Left lung (tissue), 10 donors: Measurements from ENCODE around the gene ANKS3. TPM values are rescaled to one million over a fixed set of nuclear protein-coding genes. Genes with fewer than 3 reads are reported as not detected.

Source experiments
- ATAC-seq: fragments of 200-7000 bp; cut with Tn5 transposase; one replicate; pipeline ENCODE4 v1.9.1; 2020; ENCODE audit warnings: moderate library complexity
- DNase-seq, 4 donors: peaks; one replicate each; pipeline ENCODE4 v3.0.0-alpha.2; 2013 to 2020
- H3K27ac ChIP-seq, 2 donors: fragments of 200-600 bp; sonication (generic) in 1 of 2; one replicate each; pipeline versions ENCODE4 v1.5.0 to v1.8.0; 2020 to 2021
- H3K27me3 ChIP-seq, 2 donors: fragments of 200-600 bp; sonication (generic) in 1 of 2; one replicate each; pipeline versions ENCODE4 v1.5.0 to v1.8.0; 2020 to 2021
- H3K36me3 ChIP-seq, 2 donors: fragments of 200-600 bp; sonication (generic) in 1 of 2; one replicate each; pipeline versions ENCODE4 v1.5.0 to v1.8.0; 2020 to 2021
- H3K4me1 ChIP-seq, 2 donors: fragments of 200-600 bp; one replicate each; pipeline ENCODE4 v1.8.0; 2021
- H3K4me3 ChIP-seq, 2 donors: fragments of 200-600 bp; sonication (generic) in 1 of 2; one replicate each; pipeline versions ENCODE4 v1.5.0 to v1.8.0; 2020 to 2021; ENCODE audit warnings: mild to moderate bottlenecking in 1 of 2
- H3K9me3 ChIP-seq, 2 donors: fragments of 200-600 bp; sonication (generic) in 1 of 2; one replicate each; pipeline versions ENCODE4 v1.5.0 to v1.8.0; 2020 to 2021
- CTCF ChIP-seq, 2 donors: fragments of 200-600 bp; sonication (generic) in 1 of 2; IDR thresholded peaks; one replicate each; pipeline versions ENCODE4 v1.5.0 to v1.8.0; 2021; ENCODE audit warnings: antibody characterized with exemption in 2 of 2
- intact Hi-C, 2 donors: fragments of 100-400 bp; cut with DNase I; formaldehyde crosslinking; loops; one replicate each; pipeline versions ENCODE4 v1.11.2 to v1.14.2; 2022
- polyA plus RNA-seq, 6 donors: library from polyadenylated mRNA; unstranded; fragments of 120-200 nt; gene quantifications; one replicate each; pipeline ENCODE4 v1.2.1, GENCODE V29; 2013; ENCODE audit not compliant: insufficient read length in 6 of 6
- total RNA-seq, 2 donors: library from RNA; stranded (reverse); fragmentation: NEBNext Ultra II Directional; extraction: Animal tissue kit (Norgen Biotek cat#: 25700); gene quantifications; one replicate each; pipeline ENCODE4 v1.2.1, GENCODE V29; 2021
- donor health status: DM: no; HTN: yes; CAD: no.
- donor health status: DM: no; HTN: no; CAD: no.

The ANKS3 gene
- total and polyA plus RNA-seq, 8 donors, result 16.1 to 32.8 (median 26.7) TPM

GRCh38 chr16:4677994-4678393 is 56.1 kb downstream of the ANKS3 start:
- no peaks in the 10 kb centered on the region for H3K9me3 ChIP-seq
- no peaks in the 10 kb centered on the region for H3K27me3 ChIP-seq
- intact Hi-C loops, result no loop called here
- H3K27ac ChIP-seq, result no peak overlapping the region
- no peak for TF ChIP-seq CTCF (IDR thresholded peaks at IDR 0.05)
- H3K4me3 ChIP-seq, result no peak overlapping the region
- peaks cover 4 to 59% of the 10 kb centered on the region in 2 donors for H3K4me1 ChIP-seq
- peaks cover 0 to 63% of the 10 kb centered on the region in 2 donors for H3K36me3 ChIP-seq
- ATAC-seq, result no peak
- peak in 1 of 4 donors; percentile 60 for DNase-seq

GRCh38 chr16:4677390-4677789 is 56.7 kb downstream of the ANKS3 start:
- Histone ChIP-seq H3K27me3 (no peaks in the 10 kb centered on the region), H3K9me3 (no peaks in the 10 kb centered on the region), H3K4me1 (peaks cover 4 to 53% of the 10 kb centered on the region in 2 donors), H3K4me3 (no peak overlapping the region), H3K36me3 (peaks cover 0 to 63% of the 10 kb centered on the region in 2 donors), H3K27ac (peak overlapping the region; percentile 13 to 33)
- no peak for TF ChIP-seq CTCF (IDR thresholded peaks at IDR 0.05)
- peak; percentile 54 for ATAC-seq
- intact Hi-C loops, result no loop called here
- peak in 2 of 4 donors; percentile 71 to 81 for DNase-seq

GRCh38 chr16:4676831-4677230 is 57.2 kb downstream of the ANKS3 start:
- DNase-seq (no peak), ATAC-seq (no peak)
- TF ChIP-seq CTCF (IDR thresholded peaks at IDR 0.05), result no peak
- Histone ChIP-seq H3K36me3 (peaks cover 0 to 63% of the 10 kb centered on the region in 2 donors), H3K4me1 (peaks cover 4 to 49% of the 10 kb centered on the region in 2 donors), H3K27ac (peak overlapping the region; percentile 13 to 33), H3K4me3 (no peak overlapping the region), H3K9me3 (no peaks in the 10 kb centered on the region), H3K27me3 (no peaks in the 10 kb centered on the region)
- intact Hi-C loops, result no loop called here

- Histone ChIP-seq H3K27ac (peak overlapping the region in 1 of 2 donors; percentile 33), H3K4me1 (peaks cover 4 to 42% of the 10 kb centered on the region in 2 donors), H3K4me3 (no peak overlapping the region), H3K9me3 (no peaks in the 10 kb centered on the region), H3K36me3 (peaks cover 0 to 63% of the 10 kb centered on the region in 2 donors), H3K27me3 (no peaks in the 10 kb centered on the region)
- DNase-seq, result peak in 1 of 4 donors; percentile 71
- ATAC-seq, result no peak
- intact Hi-C loops, result no loop called here
- no peak for TF ChIP-seq CTCF (IDR thresholded peaks at IDR 0.05)
These were observed 57.9 kb downstream of the ANKS3 start for GRCh38 chr16:4675864-4676786.

- peaks cover 0 to 74% of the 10 kb centered on the region in 2 donors for H3K36me3 ChIP-seq
- no peaks in the 10 kb centered on the region for H3K9me3 ChIP-seq
- H3K4me1 ChIP-seq, result peaks cover 4 to 32% of the 10 kb centered on the region in 2 donors
- no peaks in the 10 kb centered on the region for H3K27me3 ChIP-seq
- intact Hi-C loops, result no loop called here
- TF ChIP-seq CTCF (IDR thresholded peaks at IDR 0.05), result no peak
- ATAC-seq (no peak), DNase-seq (no peak)
- no peak overlapping the region for H3K4me3 ChIP-seq
- H3K27ac ChIP-seq, result no peak overlapping the region
These were observed 59.0 kb downstream of the ANKS3 start for GRCh38 chr16:4674926-4675530.
